Non-pigmented ciliary epithelial cell (primary cell): Measurements from ENCODE around the gene LIPE.

ENCODE experiments used
- DNase-seq: peaks from one replicate; pipeline ENCODE4 v3.0.0-alpha.2; 2010; ENCODE audit warnings: low read depth

The LIPE gene

DNA sequence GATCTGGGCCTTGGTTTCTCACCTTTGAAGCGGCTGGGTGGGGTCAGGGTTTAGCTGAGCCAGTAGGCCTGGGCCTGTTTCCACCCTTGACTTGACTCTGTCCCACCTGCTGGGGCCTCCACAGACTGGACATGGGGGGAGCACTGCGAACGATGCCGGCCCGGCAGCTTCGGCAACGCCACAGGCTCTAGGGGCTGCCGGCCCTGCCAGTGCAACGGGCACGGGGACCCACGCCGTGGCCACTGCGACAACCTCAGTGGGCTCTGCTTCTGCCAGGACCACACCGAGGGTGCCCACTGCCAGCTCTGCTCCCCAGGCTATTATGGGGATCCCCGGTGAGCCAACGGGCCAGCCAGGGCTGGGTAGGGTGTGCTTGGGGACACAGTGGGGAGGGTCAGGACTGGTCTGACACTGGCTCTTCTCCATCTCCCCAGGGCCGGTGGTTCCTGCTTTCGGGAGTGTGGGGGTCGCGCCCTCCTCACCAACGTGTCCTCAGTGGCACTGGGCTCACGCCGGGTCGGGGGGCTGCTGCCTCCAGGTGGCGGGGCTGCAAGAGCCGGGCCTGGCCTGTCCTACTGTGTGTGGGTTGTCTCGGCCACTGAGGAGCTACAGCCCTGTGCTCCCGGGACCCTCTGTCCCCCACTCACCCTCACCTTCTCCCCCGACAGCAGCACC is 73.7 kb downstream of the LIPE start:
- no peak for DNase-seq

DNA sequence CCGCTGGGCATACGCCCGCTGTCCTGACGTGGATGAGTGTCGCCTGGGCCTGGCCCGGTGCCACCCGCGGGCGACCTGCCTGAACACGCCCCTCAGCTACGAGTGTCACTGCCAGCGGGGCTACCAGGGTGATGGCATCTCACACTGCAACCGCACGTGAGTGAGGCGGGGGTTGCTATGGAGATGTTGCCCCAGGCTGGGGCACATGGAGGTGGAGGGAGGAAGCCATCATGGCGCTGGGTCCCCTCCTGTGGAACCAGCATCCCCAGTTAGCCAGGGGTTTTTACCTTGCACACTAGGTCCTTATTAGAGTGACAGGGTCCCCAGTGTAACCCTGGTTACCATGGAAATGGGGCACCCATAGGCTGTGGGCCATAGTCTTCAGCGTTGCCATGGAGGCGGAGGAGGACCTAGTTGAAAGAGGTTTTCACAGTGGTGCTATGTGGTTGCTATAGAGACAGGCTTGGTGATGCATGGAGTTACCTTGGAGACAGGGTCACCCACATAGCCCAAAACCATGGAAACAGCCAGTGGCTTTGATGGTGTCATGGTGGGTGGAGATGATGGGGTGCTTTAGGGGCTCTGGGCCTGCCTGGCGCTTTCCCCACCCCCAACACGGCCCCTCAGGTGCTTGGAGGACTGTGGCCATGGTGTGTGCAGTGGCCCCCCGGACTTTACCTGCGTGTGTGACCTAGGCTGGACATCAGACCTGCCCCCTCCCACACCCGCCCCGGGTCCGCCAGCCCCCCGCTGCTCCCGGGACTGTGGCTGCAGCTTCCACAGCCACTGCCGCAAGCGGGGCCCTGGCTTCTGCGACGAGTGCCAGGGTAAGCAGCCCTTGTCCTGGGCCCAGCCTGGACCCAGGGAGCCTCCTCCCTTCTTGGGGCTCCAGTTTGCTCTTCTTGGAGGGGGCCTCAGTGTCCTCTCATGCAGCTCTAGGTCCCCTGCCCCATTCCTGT is 74.6 kb downstream of the LIPE start:
- DNase-seq: no peak
